Stimulated activated CD4-positive, alpha-beta T cell treated with anti-CD3 and anti-CD28 coated beads, Interleukin-1b, Interleukin-23, amount 100 ng/mL, for 4 hours (primary cell): ENCODE results near the gene ATP1A2.

Source experiments
- DNase-seq, 2 donors: peaks; one replicate each; pipeline ENCODE4 v3.0.0-alpha.2; 2020; ENCODE audit warnings: low read depth in 2 of 2

ATP1A2 gene

GRCh38 chr1:160171980-160172379 is 56.4 kb downstream of the ATP1A2 start:
- DNase-seq = no peak

DNA sequence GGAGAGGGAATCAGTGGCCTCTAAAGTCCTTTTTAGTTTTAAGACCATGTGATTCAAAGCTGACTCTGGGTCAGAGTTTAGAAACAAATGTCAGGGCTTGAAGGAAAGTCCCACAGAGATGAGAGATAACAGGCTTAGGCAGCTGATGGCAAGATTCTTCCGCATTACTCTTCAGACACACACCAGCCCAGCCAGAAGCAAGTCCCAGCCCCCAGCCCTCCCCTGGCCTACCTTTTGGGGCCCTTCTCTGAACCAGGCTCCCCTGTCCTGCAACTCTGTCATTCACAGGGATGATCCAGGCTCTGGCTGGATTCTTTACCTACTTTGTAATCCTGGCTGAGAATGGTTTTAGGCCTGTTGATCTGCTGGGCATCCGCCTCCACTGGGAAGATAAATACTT is 61.7 kb downstream of the ATP1A2 start:
- no peak for DNase-seq

DNA sequence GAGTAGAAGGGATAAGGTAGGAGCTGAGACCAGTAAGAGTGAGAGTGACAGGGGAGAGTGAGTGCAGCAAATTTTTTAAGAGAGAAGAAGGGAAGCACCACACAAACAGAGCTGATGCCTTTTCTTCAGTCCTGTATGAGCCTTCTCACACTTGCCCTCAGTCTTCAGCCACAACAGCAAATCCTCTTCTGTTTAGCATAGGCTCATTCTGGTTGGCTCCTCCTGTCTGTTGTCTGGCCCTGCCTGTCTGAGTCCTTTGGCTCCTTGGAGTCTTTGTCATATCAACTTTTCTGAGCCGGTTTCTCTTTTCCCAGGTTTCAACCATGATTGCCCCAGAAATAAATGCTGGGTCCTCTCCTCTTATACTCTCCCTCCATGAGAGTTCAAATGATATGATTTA is 62.1 kb downstream of the ATP1A2 start:
- DNase-seq = no peak

- no peak for DNase-seq
Observed at GRCh38 chr1:160178731-160179130, 63.2 kb downstream of the ATP1A2 start.

DNA sequence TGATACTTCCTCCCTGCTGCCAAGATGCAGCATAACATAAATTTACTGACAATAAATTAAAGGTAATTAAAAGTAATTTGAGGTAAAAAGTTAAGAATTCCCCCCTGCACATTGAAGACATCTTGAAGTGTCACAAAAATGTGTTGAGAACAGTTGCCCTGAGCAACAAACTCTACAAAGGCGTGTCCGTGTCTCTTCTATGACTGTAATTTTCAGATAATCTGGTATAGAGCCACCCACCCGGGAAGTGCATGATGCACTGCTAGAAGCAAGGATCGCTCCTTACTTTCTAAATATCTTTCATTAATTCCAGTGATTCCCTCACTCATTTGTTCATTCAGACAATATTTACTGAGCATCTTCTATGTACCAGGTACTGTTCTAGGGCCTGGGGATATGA is 63.8 kb downstream of the ATP1A2 start:
- DNase-seq = no peak

- DNase-seq = no peak
Observed at GRCh38 chr1:160186246-160186645, 70.7 kb downstream of the ATP1A2 start.

GRCh38 chr1:160186729-160187128 is 71.2 kb downstream of the ATP1A2 start:
- DNase-seq = no peak

DNA sequence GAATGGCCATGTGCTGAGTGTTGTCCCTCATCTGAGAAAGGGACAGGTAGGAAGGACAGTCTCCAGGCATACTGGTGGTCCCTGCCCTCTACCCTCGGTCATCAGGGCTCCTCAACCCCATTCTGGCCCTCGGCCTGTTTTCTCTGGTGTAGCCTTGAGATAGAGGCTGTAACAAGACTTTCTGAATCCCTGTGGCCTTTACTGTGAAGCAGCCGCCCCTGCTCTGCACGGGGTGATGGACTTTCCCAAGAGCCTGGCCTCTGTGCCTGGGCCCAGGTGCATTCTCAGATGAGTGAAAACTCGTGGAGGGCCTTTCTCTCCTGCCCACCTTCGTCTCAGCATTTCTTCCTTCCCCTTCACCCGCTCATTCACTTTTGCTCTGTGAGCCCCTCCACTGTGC is 71.8 kb downstream of the ATP1A2 start:
- DNase-seq = no peak

DNA sequence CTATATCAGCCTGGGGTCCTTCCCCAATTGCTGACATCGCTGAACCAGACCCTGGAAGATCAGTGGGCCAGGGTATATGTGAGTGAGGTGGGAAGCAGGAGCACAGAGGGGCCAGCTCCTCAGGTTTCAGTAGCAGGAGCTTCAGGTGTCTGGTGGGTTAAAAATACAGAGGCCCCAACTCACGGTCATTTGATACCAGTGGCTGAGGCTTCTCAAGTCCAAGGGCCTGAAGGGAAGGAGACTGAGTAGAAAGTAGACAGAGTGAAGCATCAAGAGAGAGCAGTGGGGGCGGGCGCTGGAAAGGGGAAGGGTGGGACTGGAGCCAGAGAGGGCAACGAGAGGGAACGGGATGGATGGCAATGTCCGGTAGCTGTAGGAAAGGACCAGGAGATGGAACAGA is 72.8 kb downstream of the ATP1A2 start:
- no peak for DNase-seq

- DNase-seq = no peak
Observed at GRCh38 chr1:160189649-160190625, 74.4 kb downstream of the ATP1A2 start, which contains the start of gene CASQ1. Gene CASQ1 (plus strand): TSS chr1:160190575. CDS start chr1:160190752, 177 bp downstream.

DNA sequence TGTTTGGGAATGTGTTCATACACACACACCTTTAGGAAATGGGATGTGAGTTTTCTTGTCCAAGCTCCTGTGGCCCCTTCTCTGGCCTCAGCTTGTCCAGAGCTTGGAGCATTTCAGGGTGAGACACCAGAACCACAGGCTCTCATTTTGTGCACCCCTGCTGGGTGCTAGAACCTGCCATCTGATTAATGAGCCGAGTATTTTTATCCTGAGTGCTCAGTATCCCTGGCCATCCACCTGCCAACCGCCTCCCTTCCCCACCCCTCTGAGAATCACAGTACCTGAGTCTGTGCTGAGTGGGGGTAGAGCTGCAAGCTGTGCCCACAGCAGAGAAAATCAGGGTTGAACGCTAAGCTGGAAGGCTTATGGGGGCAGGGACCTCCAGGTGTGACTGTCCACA is 76.2 kb downstream of the ATP1A2 start:
- DNase-seq = no peak

GRCh38 chr1:160192234-160192633 is 76.7 kb downstream of the ATP1A2 start:
- no peak for DNase-seq
